Measurements from ENCODE around the gene PRKCZ. TPM values are rescaled to one million over a fixed set of nuclear protein-coding genes. Genes with fewer than 3 reads are reported as not detected.
A peak's percentile ranks its signal among the peaks of the same experiment; 100 is the strongest.

The PRKCZ gene
- total RNA-seq, 6 experiments from 2014 or later = 0.55 to 1.4 (median 0.95) TPM

DNA sequence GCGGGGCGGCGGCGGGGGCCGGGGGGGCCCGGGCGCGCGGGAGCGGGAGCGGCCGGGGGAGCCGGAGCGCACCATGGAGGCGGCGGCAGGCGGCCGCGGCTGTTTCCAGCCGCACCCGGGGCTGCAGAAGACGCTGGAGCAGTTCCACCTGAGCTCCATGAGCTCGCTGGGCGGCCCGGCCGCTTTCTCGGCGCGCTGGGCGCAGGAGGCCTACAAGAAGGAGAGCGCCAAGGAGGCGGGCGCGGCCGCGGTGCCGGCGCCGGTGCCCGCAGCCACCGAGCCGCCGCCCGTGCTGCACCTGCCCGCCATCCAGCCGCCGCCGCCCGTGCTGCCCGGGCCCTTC, 178.5 kb downstream of the PRKCZ start:
- H3K4me3 Mint-ChIP-seq = peak overlapping the region; percentile 98
- H3K4me1 Mint-ChIP-seq (ENCODE audit: low read depth) = peaks cover 33% of the 10 kb centered on the region
- no peak for DNase-seq
- H3K27ac Mint-ChIP-seq = peak overlapping the region; percentile 95
- H3K27me3 Mint-ChIP-seq (ENCODE audit: insufficient read depth) = peaks cover 4% of the 10 kb centered on the region
- TF ChIP-seq, protein P1, sequence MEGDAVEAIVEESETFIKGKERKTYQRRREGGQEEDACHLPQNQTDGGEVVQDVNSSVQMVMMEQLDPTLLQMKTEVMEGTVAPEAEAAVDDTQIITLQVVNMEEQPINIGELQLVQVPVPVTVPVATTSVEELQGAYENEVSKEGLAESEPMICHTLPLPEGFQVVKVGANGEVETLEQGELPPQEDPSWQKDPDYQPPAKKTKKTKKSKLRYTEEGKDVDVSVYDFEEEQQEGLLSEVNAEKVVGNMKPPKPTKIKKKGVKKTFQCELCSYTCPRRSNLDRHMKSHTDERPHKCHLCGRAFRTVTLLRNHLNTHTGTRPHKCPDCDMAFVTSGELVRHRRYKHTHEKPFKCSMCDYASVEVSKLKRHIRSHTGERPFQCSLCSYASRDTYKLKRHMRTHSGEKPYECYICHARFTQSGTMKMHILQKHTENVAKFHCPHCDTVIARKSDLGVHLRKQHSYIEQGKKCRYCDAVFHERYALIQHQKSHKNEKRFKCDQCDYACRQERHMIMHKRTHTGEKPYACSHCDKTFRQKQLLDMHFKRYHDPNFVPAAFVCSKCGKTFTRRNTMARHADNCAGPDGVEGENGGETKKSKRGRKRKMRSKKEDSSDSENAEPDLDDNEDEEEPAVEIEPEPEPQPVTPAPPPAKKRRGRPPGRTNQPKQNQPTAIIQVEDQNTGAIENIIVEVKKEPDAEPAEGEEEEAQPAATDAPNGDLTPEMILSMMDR (IDR thresholded peaks at IDR 0.05) = no peak
- no peaks in the 10 kb centered on the region for H3K9me3 Mint-ChIP-seq
- peaks cover 26% of the 10 kb centered on the region for H3K36me3 Mint-ChIP-seq (ENCODE audit: low read depth)

- peak overlapping the region; percentile 98 for H3K4me3 Mint-ChIP-seq
- peaks cover 26% of the 10 kb centered on the region for H3K36me3 Mint-ChIP-seq (ENCODE audit: low read depth)
- H3K9me3 Mint-ChIP-seq = no peaks in the 10 kb centered on the region
- H3K27me3 Mint-ChIP-seq (ENCODE audit: insufficient read depth) = peaks cover 4% of the 10 kb centered on the region
- TF ChIP-seq, protein P1 (IDR thresholded peaks at IDR 0.05) = peak; percentile 35; the same call in 1 of the 2 replicates
- peaks cover 39% of the 10 kb centered on the region for H3K4me1 Mint-ChIP-seq (ENCODE audit: low read depth)
- DNase-seq = peak; percentile 49
- H3K27ac Mint-ChIP-seq = peak overlapping the region; percentile 95
Observed at GRCh38 chr1:2229037-2229864, 179.0 kb downstream of the PRKCZ start.

GRCh38 chr1:2229911-2230731, 179.9 kb downstream of the PRKCZ start:
- H3K9me3 Mint-ChIP-seq = no peaks in the 10 kb centered on the region
- H3K36me3 Mint-ChIP-seq (ENCODE audit: low read depth) = peaks cover 26% of the 10 kb centered on the region
- DNase-seq = peak; percentile 43
- H3K27ac Mint-ChIP-seq = peak overlapping the region; percentile 95
- H3K4me3 Mint-ChIP-seq = peak overlapping the region; percentile 98
- TF ChIP-seq, protein P1 (IDR thresholded peaks at IDR 0.05) = no peak
- H3K27me3 Mint-ChIP-seq (ENCODE audit: insufficient read depth) = peaks cover 4% of the 10 kb centered on the region
- H3K4me1 Mint-ChIP-seq (ENCODE audit: low read depth) = peaks cover 45% of the 10 kb centered on the region

DNA sequence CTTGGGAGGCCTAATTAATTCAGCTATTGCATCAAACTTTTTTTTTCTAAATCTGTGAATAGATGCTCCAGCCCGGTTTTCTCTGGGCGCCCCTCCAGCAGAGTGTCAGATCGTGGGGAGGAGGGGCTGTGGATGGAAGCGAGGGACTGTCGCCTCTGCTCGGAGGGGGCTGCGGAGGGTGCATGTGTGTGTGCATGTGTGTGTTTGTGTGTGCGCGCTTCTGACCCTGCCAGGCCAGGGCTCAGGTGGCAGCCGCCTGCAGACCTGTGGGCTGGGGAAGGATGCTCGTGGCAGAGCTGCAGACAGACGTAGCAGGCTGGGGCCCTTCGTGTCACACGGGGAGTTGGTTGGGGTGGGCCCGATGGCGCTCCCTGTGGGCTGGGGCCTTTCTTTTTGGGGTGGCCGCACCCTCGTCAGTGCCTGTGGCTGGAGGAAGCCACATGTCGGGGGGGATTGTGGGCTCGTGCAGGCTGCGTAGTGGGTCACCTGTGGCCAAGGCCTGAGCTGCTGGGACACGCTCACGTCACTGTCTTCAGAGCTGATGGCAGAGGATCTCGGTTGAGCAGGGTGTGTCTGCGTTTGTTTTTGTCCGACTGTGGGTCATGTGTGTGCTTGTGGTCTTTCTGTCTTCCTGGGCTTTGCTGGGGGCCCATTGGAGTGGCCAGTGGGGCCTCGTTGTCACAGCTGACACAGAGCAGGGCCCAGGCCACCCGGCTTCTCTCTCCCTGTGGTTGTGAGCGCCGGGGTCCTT, 180.7 kb downstream of the PRKCZ start:
- H3K4me3 Mint-ChIP-seq = peak overlapping the region; percentile 98
- DNase-seq = no peak
- peaks cover 4% of the 10 kb centered on the region for H3K27me3 Mint-ChIP-seq (ENCODE audit: insufficient read depth)
- no peaks in the 10 kb centered on the region for H3K9me3 Mint-ChIP-seq
- H3K27ac Mint-ChIP-seq = peak overlapping the region; percentile 95
- TF ChIP-seq, protein P1 (IDR thresholded peaks at IDR 0.05) = peak; percentile 16; the same call in 1 of the 2 replicates
- H3K4me1 Mint-ChIP-seq (ENCODE audit: low read depth) = peaks cover 52% of the 10 kb centered on the region
- H3K36me3 Mint-ChIP-seq (ENCODE audit: low read depth) = peaks cover 30% of the 10 kb centered on the region

GRCh38 chr1:2231532-2232254, 181.5 kb downstream of the PRKCZ start:
- Mint-ChIP-seq H3K9me3 (no peaks in the 10 kb centered on the region), H3K36me3 (ENCODE audit: low read depth) (peaks cover 30% of the 10 kb centered on the region), H3K27me3 (ENCODE audit: insufficient read depth) (peaks cover 4% of the 10 kb centered on the region), H3K4me1 (ENCODE audit: low read depth) (peaks cover 58% of the 10 kb centered on the region), H3K27ac (peak overlapping the region; percentile 95), H3K4me3 (peak overlapping the region; percentile 98)
- DNase-seq = peak; percentile 76
- TF ChIP-seq, protein P1 (IDR thresholded peaks at IDR 0.05) = no peak

Data from HFFc6 (cell line).